HUES64 (cell line): ENCODE results near the gene ARL6IP6.

Source experiments
- H3K27ac ChIP-seq: 2 replicates; pipeline ENCODE4 v1.7.0; 2013; ENCODE audit warnings: low read depth, low read length, inconsistent platforms
- H3K27me3 ChIP-seq: 2 replicates; pipeline ENCODE4 v1.6.1; 2013; ENCODE audit warnings: mild to moderate bottlenecking, low read length; ENCODE audit not compliant: insufficient read depth
- H3K36me3 ChIP-seq: 2 replicates; pipeline ENCODE4 v1.6.1; 2013; ENCODE audit warnings: mild to moderate bottlenecking, low read length; ENCODE audit not compliant: insufficient read depth
- H3K4me1 ChIP-seq: 2 replicates; pipeline ENCODE4 v1.6.1; 2013; ENCODE audit warnings: mild to moderate bottlenecking, low read length, moderate library complexity; ENCODE audit not compliant: insufficient read depth
- H3K4me3 ChIP-seq: 2 replicates; pipeline ENCODE4 v1.5.1; 2013; ENCODE audit warnings: mild to moderate bottlenecking, low read length, moderate library complexity
- H3K9ac ChIP-seq: 2 replicates; pipeline ENCODE4 v1.6.1; 2013; ENCODE audit warnings: mild to moderate bottlenecking, low read depth, low read length
- H3K9me3 ChIP-seq: 2 replicates; pipeline ENCODE4 v1.6.1; 2013; ENCODE audit warnings: low read depth, low read length; ENCODE audit not compliant: insufficient read depth
- WGBS: fragments of 150-250, 120-280 bp; methylation state at CpG from one replicate; pipeline ENCODE4 v1.1.7; 2013; ENCODE audit warnings: missing lambda C conversion rate; 5-methylcytosine and 5-hydroxymethylcytosine counted together

ARL6IP6 gene

GRCh38 chr2:152701198-152701597, 17.2 kb upstream of the ARL6IP6 start:
- peaks cover 55% of the 10 kb centered on the region for H3K36me3 ChIP-seq
- H3K9me3 ChIP-seq: peaks cover 6% of the 10 kb centered on the region
- H3K4me1 ChIP-seq: no peaks in the 10 kb centered on the region
- 97% methylated on average over 7 of the region's 7 CpGs for WGBS
- H3K9ac ChIP-seq: no peak overlapping the region
- H3K27ac ChIP-seq: no peak overlapping the region
- no peak overlapping the region for H3K4me3 ChIP-seq
- H3K27me3 ChIP-seq: no peaks in the 10 kb centered on the region

- H3K9me3 ChIP-seq: peaks cover 5% of the 10 kb centered on the region
- H3K4me3 ChIP-seq: no peak overlapping the region
- peaks cover 78% of the 10 kb centered on the region for H3K36me3 ChIP-seq
- WGBS: 96% methylated on average over 4 of the region's 4 CpGs
- H3K27ac ChIP-seq: no peak overlapping the region
- H3K27me3 ChIP-seq: no peaks in the 10 kb centered on the region
- no peaks in the 10 kb centered on the region for H3K4me1 ChIP-seq
- H3K9ac ChIP-seq: no peak overlapping the region
Measured at GRCh38 chr2:152706477-152707021, 11.9 kb upstream of the ARL6IP6 start.

- Histone ChIP-seq H3K27me3 (no peaks in the 10 kb centered on the region), H3K9me3 (no peaks in the 10 kb centered on the region), H3K36me3 (peaks cover 81% of the 10 kb centered on the region), H3K9ac (no peak overlapping the region), H3K27ac (no peak overlapping the region), H3K4me3 (no peak overlapping the region), H3K4me1 (no peaks in the 10 kb centered on the region)
- WGBS: 95% methylated on average over 2 of the region's 2 CpGs
Measured at GRCh38 chr2:152708742-152709141, 9.7 kb upstream of the ARL6IP6 start.

GRCh38 chr2:152710713-152711112, 7.7 kb upstream of the ARL6IP6 start:
- peaks cover 87% of the 10 kb centered on the region for H3K36me3 ChIP-seq
- H3K4me3 ChIP-seq: no peak overlapping the region
- no peak overlapping the region for H3K27ac ChIP-seq
- H3K4me1 ChIP-seq: peaks cover 6% of the 10 kb centered on the region
- WGBS: no CpG with 5 or more reads among the region's 2 CpGs
- no peak overlapping the region for H3K9ac ChIP-seq
- H3K27me3 ChIP-seq: no peaks in the 10 kb centered on the region
- H3K9me3 ChIP-seq: no peaks in the 10 kb centered on the region

- Histone ChIP-seq H3K4me3 (peak overlapping the region; percentile 92; the same call in 1 of the 2 replicates), H3K27me3 (no peaks in the 10 kb centered on the region), H3K9ac (no peak overlapping the region), H3K36me3 (peaks cover 57% of the 10 kb centered on the region), H3K4me1 (peaks cover 12% of the 10 kb centered on the region), H3K27ac (no peak overlapping the region), H3K9me3 (no peaks in the 10 kb centered on the region)
- 75% methylated on average over 1 of the region's 1 CpG for WGBS
Measured at GRCh38 chr2:152715112-152715511, 3.3 kb upstream of the ARL6IP6 start.

GRCh38 chr2:152715854-152716428, 2.5 kb upstream of the ARL6IP6 start:
- H3K4me3 ChIP-seq: peak overlapping the region; percentile 92
- no peaks in the 10 kb centered on the region for H3K9me3 ChIP-seq
- H3K36me3 ChIP-seq: peaks cover 50% of the 10 kb centered on the region
- H3K27ac ChIP-seq: no peak overlapping the region
- no peaks in the 10 kb centered on the region for H3K27me3 ChIP-seq
- peak overlapping the region; percentile 100; the same call in 1 of the 2 replicates for H3K9ac ChIP-seq
- peaks cover 20% of the 10 kb centered on the region for H3K4me1 ChIP-seq
- WGBS: 19% methylated on average over 7 of the region's 8 CpGs

GRCh38 chr2:152716805-152717227, 1.6 kb upstream of the ARL6IP6 start:
- Histone ChIP-seq H3K27me3 (no peaks in the 10 kb centered on the region), H3K9me3 (no peaks in the 10 kb centered on the region), H3K9ac (peak overlapping the region; percentile 100), H3K4me1 (peaks cover 25% of the 10 kb centered on the region), H3K4me3 (peak overlapping the region; percentile 92), H3K27ac (peak overlapping the region; percentile 87), H3K36me3 (peaks cover 50% of the 10 kb centered on the region)
- WGBS: 0% methylated on average over 13 of the region's 13 CpGs

GRCh38 chr2:152717228-152718075, 968 bp upstream of the ARL6IP6 start, which contains the start of gene PRPF40A:
TSS of gene PRPF40A (minus strand) at chr2:152717461. CDS start at chr2:152717439, 22 bp downstream.
- H3K9me3 ChIP-seq: no peaks in the 10 kb centered on the region
- under 1% methylated on average over 64 of the region's 71 CpGs for WGBS
- H3K4me1 ChIP-seq: peaks cover 25% of the 10 kb centered on the region
- H3K4me3 ChIP-seq: peak within 1 kb of the TSS; percentile 92
- H3K36me3 ChIP-seq: peaks cover 50% of the 10 kb centered on the region
- no peaks in the 10 kb centered on the region for H3K27me3 ChIP-seq
- peak within 1 kb of the TSS; percentile 99 for H3K27ac ChIP-seq
- peak within 1 kb of the TSS; percentile 100 for H3K9ac ChIP-seq

GRCh38 chr2:152718909-152719645, 657 bp downstream of the ARL6IP6 start:
- Histone ChIP-seq H3K36me3 (peaks cover 50% of the 10 kb centered on the region), H3K4me1 (peaks cover 25% of the 10 kb centered on the region)
- whole genome bisulfite sequencing: 2% methylated on average over 22 of the region's 23 CpGs

GRCh38 chr2:152720794-152721193, 2.4 kb downstream of the ARL6IP6 start:
- H3K36me3 ChIP-seq: peaks cover 50% of the 10 kb centered on the region

More at GRCh38 chr2:152718909-152719645, 657 bp downstream of the ARL6IP6 start:
- Histone ChIP-seq H3K4me3 (peak overlapping the region; percentile 92), H3K9ac (peak overlapping the region; percentile 100), H3K9me3 (no peaks in the 10 kb centered on the region), H3K27me3 (no peaks in the 10 kb centered on the region), H3K27ac (peak overlapping the region; percentile 99)

More at GRCh38 chr2:152720794-152721193, 2.4 kb downstream of the ARL6IP6 start:
- H3K4me3 ChIP-seq: 0 out of 2 replicates have a peak overlapping the region, but pooled peaks have one; percentile 7
- H3K27me3 ChIP-seq: no peaks in the 10 kb centered on the region
- peaks cover 18% of the 10 kb centered on the region for H3K4me1 ChIP-seq
- no peak overlapping the region for H3K27ac ChIP-seq
- no peak overlapping the region for H3K9ac ChIP-seq
- H3K9me3 ChIP-seq: no peaks in the 10 kb centered on the region
- WGBS: 90% methylated on average over 2 of the region's 2 CpGs
